Activated CD4-positive, alpha-beta T cell treated with anti-CD3 and anti-CD28 coated beads, Interleukin-2, amount 50 U/mL, for 48 hours (primary cell): ENCODE measurements around the gene XRCC2.
A peak's percentile ranks its signal among the peaks of the same experiment; 100 is the strongest.
"Not testable (repeated sequence)": the region's sequence is repeated elsewhere in the genome, so short reads cannot be mapped to it uniquely, and the experiment has no call there.

Source experiments
- DNase-seq, 2 experiments: peaks; one replicate each; pipeline ENCODE4 v3.0.0-alpha.2; 2020

The XRCC2 gene

DNA sequence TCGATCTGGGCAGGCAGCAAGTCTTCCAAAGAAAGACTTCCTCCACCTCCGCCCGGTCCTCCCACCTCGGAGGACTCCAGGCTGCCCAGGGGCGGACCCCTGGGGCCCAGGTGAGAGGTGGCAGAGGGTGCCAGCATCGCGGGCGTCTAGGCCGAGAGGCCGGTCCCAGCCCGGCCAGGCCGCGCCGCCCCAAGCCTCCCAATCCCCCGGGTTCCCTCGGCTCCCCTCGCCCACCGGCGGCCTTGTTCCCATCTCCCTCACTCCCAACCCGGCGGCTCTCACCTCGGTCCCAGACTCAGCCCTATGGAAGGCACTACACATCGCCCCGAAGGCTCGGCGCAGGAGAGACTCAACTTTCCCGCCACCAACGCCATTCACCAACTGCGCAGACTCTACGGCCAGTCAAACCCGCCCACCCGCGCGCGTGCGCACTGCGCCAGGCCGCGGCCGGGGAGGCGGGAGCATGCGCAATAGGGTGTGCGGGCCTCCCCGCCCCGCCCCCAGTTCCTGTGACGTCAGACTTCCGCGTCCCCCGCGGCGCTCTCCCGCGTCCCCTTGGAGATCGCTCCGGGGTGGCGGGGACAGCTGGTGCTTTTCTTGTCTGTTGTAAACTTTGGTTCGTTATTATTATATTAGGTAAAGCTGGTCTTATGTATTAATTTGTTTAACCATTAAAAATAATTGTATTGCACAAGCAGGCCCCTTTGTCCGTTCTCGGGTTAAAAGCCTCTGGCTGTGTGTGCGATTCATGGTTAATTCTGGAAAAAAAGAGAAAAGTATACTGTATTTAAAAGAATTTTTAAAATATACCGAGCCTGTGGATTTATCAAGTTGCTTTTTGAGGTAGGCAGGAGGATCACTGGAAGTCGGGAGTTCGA is at the start of gene XRCC2:
TSS of gene XRCC2 (minus strand) at position 383 of the 878 bp plus-strand sequence. CDS start at position 321, 62 bp downstream.
- DNase-seq = peak; percentile 93

DNA sequence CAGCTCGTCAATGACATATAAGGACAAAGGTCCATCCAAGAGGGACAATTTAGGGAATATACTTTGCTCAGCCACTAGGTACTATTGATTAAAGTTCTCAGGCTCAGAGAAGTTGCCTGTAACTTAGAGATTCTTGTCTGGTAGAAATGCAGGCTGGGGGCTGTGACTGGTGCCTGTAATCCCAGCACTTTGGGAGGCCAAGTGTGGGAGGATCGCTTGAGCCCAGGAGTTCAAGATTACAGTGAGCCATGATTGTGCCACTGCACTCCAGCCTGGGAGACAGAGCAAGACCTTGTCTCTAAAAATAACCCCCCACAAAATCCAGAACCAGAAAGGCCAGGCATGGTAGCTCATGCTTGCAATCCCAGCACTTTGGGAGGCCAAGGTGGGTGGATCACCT is 47.4 kb upstream of the XRCC2 start:
- DNase-seq = no peak

DNA sequence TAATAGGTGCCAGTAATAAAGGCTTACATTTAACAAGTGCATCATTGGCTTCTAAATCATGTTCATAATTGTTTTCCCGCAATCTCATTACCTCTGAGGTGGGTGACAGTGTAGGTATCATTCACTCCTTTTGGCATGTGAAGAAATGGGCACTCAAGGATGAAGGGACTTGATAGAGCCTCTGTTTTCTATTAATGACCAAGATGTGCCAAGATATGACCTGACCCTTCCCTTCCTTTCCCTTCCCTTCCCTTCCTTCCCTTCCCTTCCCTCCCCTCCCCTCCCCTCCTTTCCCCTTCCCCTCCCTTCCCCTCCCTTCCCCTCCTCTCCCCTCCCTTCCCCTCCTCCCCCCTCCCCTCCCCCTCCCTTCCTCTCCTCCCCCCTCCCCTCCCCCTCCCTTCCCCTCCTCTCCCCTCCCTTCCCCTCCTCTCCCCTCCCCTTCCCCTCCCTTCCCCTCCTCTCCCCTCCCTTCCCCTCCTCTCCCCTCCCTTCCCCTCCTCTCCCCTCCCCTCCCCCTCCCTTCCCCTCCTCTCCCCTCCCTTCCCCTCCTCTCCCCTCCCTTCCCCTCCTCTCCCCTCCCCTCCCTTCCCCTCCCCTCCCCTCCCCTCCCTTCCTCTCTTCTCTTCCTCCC is 36.6 kb upstream of the XRCC2 start:
- DNase-seq = not testable (repeated sequence)

DNA sequence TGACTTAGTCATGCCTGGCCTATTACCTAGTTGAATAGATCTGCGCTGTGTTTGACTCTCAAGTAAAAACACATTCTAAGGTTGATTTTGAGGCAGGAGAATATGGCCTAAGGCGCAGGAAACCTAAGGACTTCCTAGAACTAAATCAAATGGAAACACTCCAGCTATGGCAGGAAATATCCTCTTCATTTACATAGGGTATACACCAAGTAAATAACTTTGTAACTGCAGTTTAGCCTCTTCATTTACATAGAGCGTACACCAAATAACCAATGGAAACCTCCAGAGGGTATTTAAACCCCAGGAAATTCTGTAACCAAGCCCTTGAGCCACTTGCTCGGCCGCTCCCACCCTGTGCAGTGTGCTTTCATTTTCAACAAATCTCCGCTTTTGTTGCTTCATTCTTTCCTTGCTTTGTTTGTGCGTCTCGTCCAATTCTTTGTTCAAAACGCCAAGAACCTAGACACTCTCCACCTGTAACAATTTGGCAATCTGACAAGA is 35.6 kb upstream of the XRCC2 start:
- no peak for DNase-seq

DNA sequence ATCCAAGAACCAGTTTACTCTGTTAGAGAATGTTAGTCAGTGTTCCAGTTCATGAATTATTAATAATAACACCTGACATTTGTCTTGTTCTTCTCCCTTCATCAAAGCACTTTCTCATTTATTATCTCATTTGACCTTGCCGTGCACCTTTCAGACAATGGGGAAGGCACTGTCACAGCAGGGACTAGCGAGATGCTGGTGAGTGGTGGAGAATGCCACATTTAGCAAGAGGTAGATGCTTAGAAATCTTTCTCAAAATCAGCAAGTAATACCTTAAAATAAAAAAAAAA is 34.2 kb upstream of the XRCC2 start:
- DNase-seq = no peak

DNA sequence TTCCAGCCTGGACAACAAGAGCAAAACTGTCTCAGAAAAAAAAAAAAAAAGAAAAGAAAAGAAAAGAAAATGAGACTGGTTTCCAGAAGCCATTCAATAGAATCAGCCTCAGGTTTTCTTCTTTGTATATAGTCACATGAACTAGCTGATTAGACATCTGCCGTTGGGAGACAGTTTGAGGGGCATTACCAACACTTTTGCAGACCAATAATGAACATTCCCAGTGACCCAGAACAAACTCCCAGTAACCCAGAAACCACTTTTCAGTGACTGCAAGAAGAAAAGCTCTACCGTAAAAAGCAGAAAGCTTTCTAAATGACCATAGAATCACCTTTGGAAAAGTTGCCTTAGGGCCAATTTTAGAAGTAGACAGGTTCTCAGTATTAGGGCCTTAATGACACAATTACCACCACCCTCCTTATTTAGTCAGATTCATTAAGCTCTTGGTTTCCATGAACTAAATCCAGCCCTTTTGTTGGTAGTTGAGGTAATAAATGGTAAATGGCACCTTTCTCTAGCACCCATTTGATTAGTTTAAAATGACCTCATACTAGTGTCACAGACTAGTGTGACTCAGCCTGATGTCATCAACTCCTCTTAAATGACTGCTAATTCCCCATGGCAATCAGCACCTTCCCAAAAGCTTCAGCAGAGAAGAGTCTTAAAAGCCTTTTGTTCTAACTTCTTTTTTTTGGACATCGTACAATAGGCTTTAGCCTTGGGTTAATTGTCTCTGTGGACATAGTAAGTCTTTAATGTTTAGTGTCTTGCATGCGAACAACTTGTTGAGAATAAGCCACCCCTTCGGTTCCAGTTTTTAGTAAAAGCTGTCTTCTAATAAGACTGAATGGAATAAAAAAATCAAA is 33.6 kb upstream of the XRCC2 start:
- no peak for DNase-seq

DNA sequence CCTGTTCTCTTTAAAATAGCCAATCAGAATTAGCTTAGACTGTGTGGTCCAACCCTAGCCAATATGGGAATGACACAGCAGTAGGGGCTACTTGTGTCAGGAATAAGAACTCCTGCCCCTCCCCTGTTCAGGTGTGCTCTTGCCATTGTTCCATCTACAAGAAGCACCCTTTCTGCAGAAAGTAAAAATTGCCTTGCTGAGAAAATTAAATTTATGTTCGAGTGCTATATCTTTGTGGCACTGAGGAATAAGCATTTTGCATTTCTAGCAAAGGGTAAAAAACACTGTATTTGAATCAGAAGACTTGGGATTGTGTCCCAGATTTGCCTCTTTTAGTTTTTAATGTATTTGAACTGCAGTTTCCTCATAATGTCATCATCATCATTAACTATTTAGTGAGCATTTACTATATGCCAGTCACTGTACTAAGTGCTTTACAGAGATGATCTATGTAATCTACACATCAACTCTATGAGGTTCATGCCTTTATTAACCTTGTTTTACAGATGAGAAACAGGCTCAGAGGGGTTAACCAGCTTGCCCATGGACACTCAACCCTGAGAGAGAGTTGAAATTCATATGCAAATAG is 28.9 kb upstream of the XRCC2 start:
- DNase-seq = no peak

DNA sequence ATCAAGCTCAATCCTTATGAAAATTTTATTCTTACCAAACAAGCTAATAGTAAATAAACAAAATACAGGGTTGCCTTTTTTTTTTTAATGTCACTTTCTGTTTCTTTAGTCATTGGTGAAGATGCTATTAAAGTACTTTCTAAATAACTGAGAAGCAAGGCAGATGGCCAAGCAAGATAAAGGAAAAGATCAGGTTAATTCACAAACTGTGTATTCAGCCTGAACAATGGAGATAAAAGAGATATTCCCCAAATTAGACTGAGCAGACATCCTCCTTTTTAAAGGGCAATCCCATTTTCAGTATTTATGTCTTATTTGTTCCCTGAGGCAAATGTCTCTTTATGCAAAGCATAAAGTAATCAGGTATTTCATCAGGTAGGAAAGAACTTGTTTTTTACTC is 23.1 kb upstream of the XRCC2 start:
- DNase-seq = no peak

DNA sequence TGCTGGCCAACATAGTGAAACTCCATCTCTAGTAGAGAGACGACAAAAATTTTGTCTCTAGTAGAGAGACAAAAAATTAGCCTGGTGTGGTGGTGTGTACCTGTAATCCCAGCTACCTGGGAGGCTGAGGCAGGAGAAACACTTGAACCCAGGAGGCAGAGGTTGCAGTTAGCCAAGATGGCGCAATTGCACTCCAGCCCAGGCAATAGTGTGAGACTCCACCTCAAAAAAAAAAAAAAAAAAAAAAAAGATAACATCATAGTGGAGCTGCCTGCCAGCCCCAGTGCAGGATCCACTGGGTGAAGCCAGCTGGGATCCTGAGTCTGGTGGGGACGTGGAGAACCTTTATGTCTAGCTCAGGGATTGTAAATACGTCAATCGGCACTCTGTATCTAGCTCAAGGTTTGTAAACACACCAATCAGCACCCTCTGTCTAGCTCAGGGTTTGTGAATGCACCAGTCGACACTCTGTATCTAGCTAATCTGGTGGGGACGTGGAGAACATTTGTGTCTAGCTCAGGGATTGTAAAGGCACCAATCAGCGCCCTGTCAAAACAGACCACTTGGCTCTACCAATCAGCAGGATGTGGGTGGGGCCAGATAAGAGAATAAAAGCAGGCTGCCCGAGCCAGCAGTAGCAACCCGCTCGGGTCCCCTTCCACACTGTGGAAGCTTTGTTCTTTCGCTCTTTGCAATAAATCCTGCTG is 21.5 kb upstream of the XRCC2 start:
- DNase-seq = not testable (repeated sequence)

DNA sequence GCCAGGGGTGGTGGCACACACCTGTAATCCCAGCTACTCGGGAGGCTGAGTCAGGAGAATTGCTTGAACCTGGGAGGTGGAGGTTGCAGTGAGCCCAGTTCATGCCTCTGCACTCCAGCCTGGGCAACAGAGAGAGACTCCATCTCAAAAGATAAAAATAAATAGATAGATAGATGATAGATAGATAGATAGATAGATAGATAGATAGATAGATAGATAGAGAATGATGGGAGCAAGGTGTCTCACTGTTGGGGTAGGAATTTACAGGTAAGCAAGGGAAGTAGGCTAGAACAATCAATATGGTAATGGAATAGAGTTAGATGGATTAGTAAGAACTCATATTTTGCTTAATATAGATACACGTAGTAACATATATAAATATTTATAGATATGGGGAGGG is 16.3 kb upstream of the XRCC2 start:
- DNase-seq = not testable (repeated sequence)

DNA sequence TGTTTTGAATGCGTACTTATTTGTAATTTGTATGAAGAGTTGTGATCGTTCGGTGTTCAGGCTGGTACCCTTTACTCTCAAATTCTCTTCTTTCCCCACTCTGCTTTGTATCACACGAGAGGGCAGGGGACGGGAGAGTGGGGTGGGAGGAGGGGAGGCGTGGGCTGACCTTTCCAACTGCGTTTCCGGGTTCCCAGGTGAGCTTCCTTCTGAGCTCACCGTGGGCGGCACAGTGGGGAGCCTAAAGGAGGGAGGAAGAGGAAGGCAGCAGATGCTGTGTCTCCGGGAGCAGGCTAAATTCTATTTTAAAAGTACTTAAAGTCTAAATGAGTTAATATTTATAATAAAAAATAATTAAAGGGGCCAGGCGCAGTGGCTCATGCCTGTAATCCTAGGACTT is 7.4 kb upstream of the XRCC2 start:
- DNase-seq = no peak

DNA sequence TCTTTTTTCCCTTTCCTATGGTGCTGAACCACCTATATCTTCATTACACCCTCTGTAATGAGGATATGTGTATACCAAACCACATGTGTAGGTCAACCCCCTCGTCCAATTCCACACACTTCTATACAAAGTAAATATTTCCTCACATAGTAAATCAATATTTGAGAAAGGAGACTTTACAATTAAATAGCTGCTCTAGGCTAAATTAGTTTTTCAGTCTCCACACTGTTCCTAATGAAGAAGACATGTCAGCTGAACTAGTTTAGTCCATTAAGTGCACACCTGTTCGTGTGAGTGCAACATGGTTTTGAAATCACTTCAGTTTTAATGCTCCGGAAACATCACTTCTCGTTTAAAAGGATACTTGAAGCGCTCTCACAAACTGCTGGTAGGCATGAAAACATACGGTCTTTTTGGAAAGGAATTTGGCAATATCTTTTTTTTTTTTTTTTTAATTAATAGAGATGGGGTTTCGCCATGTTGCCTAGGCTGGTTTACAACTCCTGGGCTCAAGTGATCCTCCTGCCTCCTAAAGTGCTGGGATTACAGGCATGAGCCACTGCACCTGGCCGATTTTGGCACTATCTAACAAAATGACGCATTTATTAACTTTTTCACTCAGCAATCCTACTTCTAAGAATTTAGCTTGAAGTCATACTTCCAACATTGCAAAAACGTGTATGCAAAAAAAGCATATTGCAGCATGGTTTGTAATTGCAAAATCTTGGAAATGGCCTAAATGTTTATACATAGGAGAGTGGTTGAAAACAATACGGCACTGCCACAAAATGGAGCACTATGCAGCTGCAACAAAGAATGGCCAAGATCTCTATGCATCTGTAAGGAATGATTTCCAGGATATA is 2.1 kb upstream of the XRCC2 start:
- no peak for DNase-seq

DNA sequence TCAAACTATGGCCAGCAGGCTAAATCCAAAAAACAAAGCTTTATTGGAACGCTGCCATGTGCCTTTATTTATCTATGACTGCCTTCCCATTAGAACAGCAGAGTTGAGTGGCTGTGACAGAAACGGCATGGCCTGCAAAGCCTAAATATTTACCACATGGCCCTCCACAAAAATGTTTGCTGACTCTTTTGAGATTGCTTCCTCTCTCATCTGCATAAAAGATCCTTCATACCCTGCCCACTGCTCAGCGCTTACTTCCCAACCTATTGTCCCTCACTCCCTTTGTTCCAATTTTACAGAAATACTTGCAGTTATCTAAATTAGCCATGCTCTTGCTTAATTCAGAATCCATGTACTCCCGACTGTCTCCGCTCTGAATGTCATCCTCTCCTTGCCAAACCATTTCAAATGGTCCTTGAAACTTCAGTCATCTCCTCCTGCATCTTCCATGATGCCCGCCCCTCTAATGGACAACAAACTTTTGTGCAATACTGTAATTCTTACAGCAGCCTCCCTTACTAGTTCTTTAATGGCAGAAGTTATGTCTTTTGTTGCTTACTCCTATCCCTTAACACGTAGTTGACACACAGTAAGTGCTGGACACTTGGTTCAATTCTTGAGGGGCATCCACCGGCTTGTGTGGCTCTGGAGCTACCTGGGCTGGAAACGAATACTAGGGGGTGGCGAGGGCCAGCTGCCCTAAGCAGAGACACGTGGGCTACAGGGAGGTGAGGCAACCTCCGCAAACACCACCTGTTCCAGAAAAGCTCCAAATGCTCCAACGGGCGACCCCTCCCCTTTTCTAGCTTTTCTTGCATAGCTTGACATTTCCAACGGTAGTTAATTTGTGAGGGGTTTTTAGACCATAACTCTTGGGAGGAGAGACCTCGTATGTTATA is 832 bp downstream of the XRCC2 start:
- peak; percentile 14 to 18 for DNase-seq

DNA sequence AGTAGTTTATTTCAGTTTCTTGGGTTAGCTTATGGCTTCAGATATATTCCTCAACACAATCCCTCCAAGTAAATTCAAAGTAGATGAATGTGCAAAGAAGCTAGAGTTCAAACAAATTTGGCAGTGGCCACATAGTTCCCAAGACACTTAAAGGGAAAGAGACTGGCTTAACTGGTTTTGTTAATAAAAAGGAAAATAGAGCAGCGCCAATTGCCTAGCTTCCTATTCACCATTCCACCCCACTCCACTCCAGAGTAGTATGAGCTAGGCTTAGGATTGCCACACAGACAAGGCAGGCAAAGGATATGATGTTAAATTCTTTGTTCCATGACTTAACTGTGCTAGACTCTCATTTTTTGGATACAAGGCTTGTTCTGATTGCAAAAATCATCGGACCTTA is 2.0 kb downstream of the XRCC2 start:
- no peak for DNase-seq

DNA sequence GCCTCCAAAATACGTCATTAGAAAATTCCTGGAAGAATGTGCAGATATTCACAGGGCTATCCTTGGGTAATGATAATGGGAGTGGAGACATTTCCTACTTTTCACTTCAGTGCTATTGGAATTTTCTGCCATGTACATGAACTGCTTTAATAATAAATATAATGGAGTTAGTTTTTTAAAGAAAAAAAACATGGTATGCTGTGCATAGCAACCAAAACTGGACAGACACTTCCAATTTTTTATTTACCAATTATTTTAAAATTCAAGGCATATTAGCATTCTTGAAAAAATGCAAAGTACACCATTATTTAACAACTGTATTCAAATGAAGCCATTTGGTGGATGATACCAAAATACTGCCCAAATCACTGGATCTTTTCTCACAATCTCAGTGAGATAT is 3.3 kb downstream of the XRCC2 start:
- no peak for DNase-seq

DNA sequence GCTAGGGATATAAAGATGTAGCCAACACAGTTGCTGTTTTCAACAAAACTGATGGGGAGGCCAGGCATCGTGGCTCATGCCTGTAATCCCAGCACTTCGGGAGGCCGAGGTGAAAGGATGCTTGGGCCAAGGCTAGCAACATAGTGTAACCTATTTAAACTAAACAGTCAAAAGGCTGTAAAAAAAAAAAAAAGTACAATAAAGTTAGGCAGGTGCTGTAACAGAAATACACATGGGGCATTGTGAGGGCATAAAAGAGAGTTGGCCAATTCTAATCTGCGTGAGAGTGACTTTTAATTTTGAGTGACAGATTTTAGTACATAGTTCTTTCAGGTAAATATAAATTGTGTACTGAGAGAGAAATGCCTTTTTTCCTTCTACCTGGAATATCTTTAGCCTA is 6.2 kb downstream of the XRCC2 start:
- DNase-seq = no peak

DNA sequence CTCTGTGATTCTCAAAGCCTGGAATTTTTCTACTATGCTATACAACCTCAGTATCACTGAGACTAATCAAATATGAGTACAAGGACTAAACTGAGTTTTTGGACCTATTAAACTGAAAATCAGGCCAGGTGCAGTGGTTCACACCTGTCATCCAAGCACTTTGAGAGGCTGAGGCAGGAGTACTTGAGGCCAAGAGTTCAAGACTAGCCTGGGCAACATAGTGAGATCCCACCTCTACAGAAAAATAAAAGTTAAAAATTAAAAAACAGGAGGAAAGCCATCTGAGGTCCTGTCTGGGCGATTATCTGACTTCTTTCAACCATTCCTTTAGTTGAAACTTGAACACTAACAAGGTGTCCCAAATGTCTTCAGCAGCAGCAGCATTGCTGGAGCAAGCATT is 7.0 kb downstream of the XRCC2 start:
- DNase-seq = no peak

DNA sequence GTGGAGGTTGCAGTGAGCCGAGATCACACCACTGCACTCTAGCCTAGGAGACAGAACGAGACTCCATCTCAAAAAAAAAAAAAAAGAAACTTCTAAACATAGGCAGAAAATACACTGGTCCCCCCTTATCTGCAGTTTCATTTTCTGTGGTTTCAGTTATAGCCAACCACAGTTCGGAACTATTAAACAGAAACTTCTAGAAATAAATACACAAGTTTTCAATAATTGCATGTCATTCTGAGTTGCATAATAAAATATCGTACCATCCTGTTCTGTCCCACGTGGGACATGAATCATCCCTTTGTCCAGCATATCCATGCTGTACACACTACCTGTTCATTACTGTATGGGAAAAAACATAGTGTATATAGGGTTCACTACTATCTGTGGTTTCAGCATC is 8.0 kb downstream of the XRCC2 start:
- DNase-seq = no peak

DNA sequence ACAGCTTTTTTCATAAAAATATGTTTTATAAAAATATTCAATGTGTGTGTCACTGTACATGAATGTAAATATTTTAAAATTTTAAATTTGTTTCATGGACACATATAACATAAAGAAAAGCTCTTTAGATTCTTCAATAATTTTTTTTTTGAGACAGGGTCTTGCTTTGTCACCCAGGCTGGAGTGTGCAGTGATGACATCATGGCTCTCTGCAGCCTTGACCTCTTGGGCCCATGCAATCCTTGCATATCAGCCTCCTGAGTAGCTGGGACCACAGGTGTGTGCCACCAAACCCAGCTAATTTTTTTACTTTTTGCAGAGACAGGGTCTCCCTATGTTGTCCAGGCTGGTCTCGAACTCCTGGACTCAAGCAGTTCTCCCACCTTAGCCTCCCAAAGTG is 9.9 kb downstream of the XRCC2 start:
- no peak for DNase-seq

DNA sequence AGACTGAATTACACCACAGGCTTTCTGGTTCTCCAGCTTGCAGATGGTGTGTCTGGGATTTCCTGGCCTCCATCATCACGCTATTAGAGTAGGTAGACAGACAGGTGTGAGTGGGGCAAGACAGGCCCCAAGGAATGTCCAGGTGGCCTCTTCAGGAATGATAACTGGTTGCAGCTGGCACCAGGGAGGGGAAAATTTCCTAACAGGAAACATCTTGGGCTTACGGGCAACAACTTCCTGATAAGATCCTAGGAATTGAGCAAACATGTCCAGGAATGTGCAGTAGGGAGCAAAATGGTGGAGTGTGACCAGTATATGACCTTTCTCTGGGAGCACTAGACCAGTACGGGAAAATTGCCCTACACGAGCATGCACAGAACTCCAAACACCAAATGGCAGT is 11.3 kb downstream of the XRCC2 start:
- no peak for DNase-seq
